H9 (cell line): ENCODE data around the gene SCAF4. TPM values are rescaled to one million over a fixed set of nuclear protein-coding genes. Genes with fewer than 3 reads are reported as not detected.

ENCODE experiments used
- DNase-seq: peaks from one replicate; pipeline ENCODE4 v3.0.0-alpha.2; 2017
- H2AFZ ChIP-seq: one replicate; pipeline ENCODE4 v1.6.1; 2013; ENCODE audit warnings: mild to moderate bottlenecking, low read length, control low read depth, moderate library complexity
- H2AK5ac ChIP-seq: 2 replicates; pipeline ENCODE4 v1.6.1; 2013; ENCODE audit warnings: low read length, control low read depth, mixed read lengths; ENCODE audit not compliant: insufficient read length
- H2BK120ac ChIP-seq: one replicate; pipeline ENCODE4 v1.6.1; 2013; ENCODE audit warnings: low read depth, mild to moderate bottlenecking, low read length, control low read depth, inconsistent platforms; ENCODE audit not compliant: poor library complexity, severe bottlenecking
- H2BK12ac ChIP-seq: 2 replicates; pipeline ENCODE4 v1.6.1; 2013; ENCODE audit warnings: low read length, control low read depth, mixed read lengths, low read depth; ENCODE audit not compliant: insufficient read length
- H2BK15ac ChIP-seq: 2 replicates; pipeline ENCODE4 v1.6.1; 2013; ENCODE audit warnings: low read depth, low read length, control low read depth
- H2BK20ac ChIP-seq: one replicate; pipeline ENCODE4 v1.6.1; 2013; ENCODE audit warnings: low read depth, mild to moderate bottlenecking, low read length, control low read depth, inconsistent platforms; ENCODE audit not compliant: poor library complexity, severe bottlenecking
- H2BK5ac ChIP-seq: 2 replicates; pipeline ENCODE4 v1.6.1; 2013; ENCODE audit warnings: low read length, control low read depth, mixed read lengths; ENCODE audit not compliant: insufficient read length
- H3K14ac ChIP-seq: 2 replicates; pipeline ENCODE4 v1.6.1; 2013; ENCODE audit warnings: low read length, control low read depth; ENCODE audit not compliant: insufficient read depth
- H3K18ac ChIP-seq: 2 replicates; pipeline ENCODE4 v1.6.1; 2013; ENCODE audit warnings: low read depth, mild to moderate bottlenecking, mixed read lengths, low read length, control low read depth; ENCODE audit not compliant: insufficient read length
- H3K23ac ChIP-seq: 2 replicates; pipeline ENCODE4 v1.6.1; 2013; ENCODE audit warnings: low read length, control low read depth, mixed read lengths, low read depth; ENCODE audit not compliant: insufficient read length
- H3K23me2 ChIP-seq: 2 replicates; pipeline ENCODE4 v1.6.1; 2013; ENCODE audit warnings: low read depth, mild to moderate bottlenecking, mixed read lengths, low read length, control low read depth; ENCODE audit not compliant: insufficient read length, poor library complexity, severe bottlenecking
- H3K27ac ChIP-seq: 2 replicates; pipeline ENCODE4 v1.5.1; 2013; ENCODE audit warnings: low read length, control low read depth, mixed read lengths, low read depth; ENCODE audit not compliant: insufficient read length
- H3K27me3 ChIP-seq: 2 replicates; pipeline ENCODE4 v1.6.1; 2013; ENCODE audit warnings: low read length, control low read depth, inconsistent platforms; ENCODE audit not compliant: insufficient read depth
- H3K4ac ChIP-seq: 2 replicates; pipeline ENCODE4 v1.6.1; 2013; ENCODE audit warnings: low read depth, mild to moderate bottlenecking, control low read depth, inconsistent platforms, low read length, moderate library complexity
- H3K4me1 ChIP-seq: 2 replicates; pipeline ENCODE4 v1.6.1; 2013; ENCODE audit warnings: low read length, control low read depth, inconsistent platforms; ENCODE audit not compliant: insufficient read depth
- H3K4me2 ChIP-seq: 2 replicates; pipeline ENCODE4 v1.6.1; 2013; ENCODE audit warnings: low read length, control low read depth, mixed read lengths; ENCODE audit not compliant: insufficient read length, insufficient read depth
- H3K56ac ChIP-seq: 2 replicates; pipeline ENCODE4 v1.6.1; 2013; ENCODE audit warnings: low read depth, mild to moderate bottlenecking, mixed read lengths, low read length, control low read depth; ENCODE audit not compliant: insufficient read length
- H3K79me1 ChIP-seq: 2 replicates; pipeline ENCODE4 v1.6.1; 2013; ENCODE audit warnings: low read depth, mild to moderate bottlenecking, moderate library complexity, low read length, control low read depth, inconsistent platforms; ENCODE audit not compliant: insufficient read depth, poor library complexity, severe bottlenecking
- H3K79me2 ChIP-seq: 2 replicates; pipeline ENCODE4 v1.6.1; 2013; ENCODE audit warnings: low read length, control low read depth, inconsistent platforms; ENCODE audit not compliant: insufficient read depth
- H3K9ac ChIP-seq: 2 replicates; pipeline ENCODE4 v1.6.1; 2013; ENCODE audit warnings: low read length, control low read depth, mixed read lengths; ENCODE audit not compliant: insufficient read length; ENCODE audit errors: extremely low read depth
- H3K9me3 ChIP-seq: one replicate; pipeline ENCODE4 v1.6.1; 2013; ENCODE audit warnings: low read depth, low read length, inconsistent platforms; ENCODE audit not compliant: control insufficient read depth
- H3T11ph ChIP-seq: one replicate; pipeline ENCODE4 v1.6.1; 2013; ENCODE audit warnings: mild to moderate bottlenecking, low read length, control low read depth, inconsistent platforms
- H4K20me1 ChIP-seq: one replicate; pipeline ENCODE4 v1.6.1; 2013; ENCODE audit not compliant: control insufficient read depth, insufficient read length, insufficient read depth
- H4K5ac ChIP-seq: 2 replicates; pipeline ENCODE4 v1.6.1; 2013; ENCODE audit warnings: low read depth, mild to moderate bottlenecking, mixed read lengths, low read length, control low read depth; ENCODE audit not compliant: insufficient read length
- H4K8ac ChIP-seq: replicated peaks from 2 replicates; pipeline ENCODE4 v1.6.1; 2013; ENCODE audit warnings: low read length, control low read depth, mixed read lengths, low read depth; ENCODE audit not compliant: insufficient read length
- H4K91ac ChIP-seq: 2 replicates; pipeline ENCODE4 v1.6.1; 2013; ENCODE audit warnings: low read depth, mild to moderate bottlenecking, moderate library complexity, mixed read lengths, low read length, control low read depth; ENCODE audit not compliant: insufficient read length
- H3K27ac Mint-ChIP-seq, 3 experiments: 2 replicates in 2 of 3; 3 replicates in 1 of 3; pipeline ENCODE4 v1.8.0; 2020 to 2021; ENCODE audit warnings: mixed read lengths in 3 of 3, mild to moderate bottlenecking in 1 of 3, moderate library complexity in 1 of 3
- H3K27me3 Mint-ChIP-seq: 2 replicates; pipeline ENCODE4 v1.8.0; 2021; ENCODE audit warnings: low read depth, mild to moderate bottlenecking, moderate library complexity, mixed read lengths
- H3K36me3 Mint-ChIP-seq, 3 experiments: 2 replicates in 2 of 3; 3 replicates in 1 of 3; pipeline ENCODE4 v1.8.0; 2020 to 2021; ENCODE audit warnings: low read depth in 3 of 3, mixed read lengths in 3 of 3; ENCODE audit not compliant: insufficient read depth in 1 of 3
- H3K4me1 Mint-ChIP-seq, 2 experiments: 2 replicates each; pipeline ENCODE4 v1.8.0; 2020; ENCODE audit warnings: mixed read lengths in 2 of 2
- H3K4me3 Mint-ChIP-seq, 2 experiments: 2 replicates in 1 of 2; 3 replicates in 1 of 2; pipeline ENCODE4 v1.8.0; 2020 to 2021; ENCODE audit warnings: mild to moderate bottlenecking in 2 of 2, mixed read lengths in 2 of 2, moderate library complexity in 1 of 2
- H3K9me3 Mint-ChIP-seq, 2 experiments: 2 replicates in 1 of 2; 3 replicates in 1 of 2; pipeline ENCODE4 v1.8.0; 2020; ENCODE audit warnings: mild to moderate bottlenecking in 2 of 2, mixed read lengths in 2 of 2, moderate library complexity in 1 of 2
- CTCF ChIP-seq: fragments of 200-600 bp; sonication (generic); conservative IDR thresholded peaks from 3 replicates; pipeline ENCODE4 v1.8.0; 2021; ENCODE audit warnings: antibody characterized with exemption, mild to moderate bottlenecking
- WGBS: extraction: QIAGEN DNeasy Blood & Tissue Kit; methylation state at CpG from one replicate; pipeline ENCODE4 v1.1.7; 2013; ENCODE audit warnings: missing lambda C conversion rate, low lambda C conversion rate, mixed read lengths; ENCODE audit not compliant: insufficient read length; ENCODE audit errors: extremely low coverage; 5-methylcytosine and 5-hydroxymethylcytosine counted together
- total RNA-seq: library from RNA; stranded (reverse); gene quantifications from 2 replicates; pipeline ENCODE4 v1.2.1, GENCODE V29; 2021

Gene SCAF4
- total RNA-seq, 1 experiment from 2014 or later, result 76.8 TPM

DNA sequence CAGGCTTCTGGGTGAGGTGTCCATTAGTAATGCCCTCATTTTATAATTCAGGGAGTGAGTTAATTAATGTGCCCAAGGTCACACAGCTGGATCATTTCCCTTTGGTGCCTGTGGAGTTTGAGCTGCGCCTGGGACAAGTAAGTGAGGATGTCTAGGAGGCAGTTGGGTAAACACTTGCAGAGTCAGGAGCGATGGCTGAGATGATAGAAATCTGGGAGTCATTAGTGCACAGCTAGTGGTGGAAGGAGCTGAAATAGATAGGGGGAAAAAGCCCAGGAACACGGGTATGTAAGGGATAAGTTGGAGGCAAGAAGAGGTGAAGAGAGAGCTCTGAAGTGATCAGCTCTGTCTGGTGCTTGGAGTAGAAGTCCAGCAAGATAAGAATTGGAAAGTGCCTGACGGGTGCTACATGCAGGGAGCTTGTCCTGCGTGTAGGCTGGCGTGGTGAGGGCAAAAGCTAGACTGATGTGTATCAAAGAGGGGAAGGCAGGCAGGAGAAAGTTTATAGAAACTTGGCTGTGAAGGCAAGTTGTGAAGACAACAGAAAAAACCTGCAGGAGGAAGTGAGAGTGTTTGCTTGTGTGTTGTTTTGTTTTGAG is 1.7 kb upstream of the SCAF4 start:
- Histone ChIP-seq H3K18ac (no peak overlapping the region), H2BK12ac (no peak overlapping the region), H2BK20ac (no peak overlapping the region), H3K4me2 (peak overlapping the region; percentile 61), H4K8ac (no peak overlapping the region), H3K79me2 (peaks cover 16% of the 10 kb centered on the region), H2BK5ac (no peak overlapping the region), H3K23ac (no peak overlapping the region), H3K27me3 (no peaks in the 10 kb centered on the region), H3K23me2 (peaks cover 9% of the 10 kb centered on the region), H4K91ac (no peak overlapping the region), H2BK15ac (no peak overlapping the region), H2AFZ (no peak overlapping the region), H3T11ph (no peak overlapping the region), H3K4ac (no peak overlapping the region), H3K9me3 (no peaks in the 10 kb centered on the region), H2AK5ac (no peak overlapping the region), H3K4me1 (peaks cover 2% of the 10 kb centered on the region; the same call in 1 of the 2 replicates), H2BK120ac (no peak overlapping the region), H3K9ac (no peak overlapping the region), H3K27ac (no peak overlapping the region), H3K79me1 (no peaks in the 10 kb centered on the region), H4K5ac (no peak overlapping the region), H4K20me1 (no peaks in the 10 kb centered on the region), H3K14ac (no peak overlapping the region), H3K56ac (no peak overlapping the region)
- Mint-ChIP-seq H3K4me3 (no peak overlapping the region), H3K4me1 (peaks cover 3% of the 10 kb centered on the region in 2 experiments), H3K27me3 (peaks cover 4% of the 10 kb centered on the region), H3K36me3 (no peaks in the 10 kb centered on the region), H3K9me3 (no peaks in the 10 kb centered on the region), H3K27ac (no peak overlapping the region)
- no peak for DNase-seq
- no CpG with 5 or more reads among the region's 6 CpGs for whole genome bisulfite sequencing
- TF ChIP-seq CTCF, result no peak
